ENCODE measurements around the gene BROX. TPM values are rescaled to one million over a fixed set of nuclear protein-coding genes. Genes with fewer than 3 reads are reported as not detected.

BROX gene
- total RNA-seq, 1 donor from 2014 or later = 34.6 TPM

- Mint-ChIP-seq H3K36me3 (ENCODE audit: low read depth) (peaks cover 9% of the 10 kb centered on the region), H3K4me3 (no peak overlapping the region), H3K27ac (peak overlapping the region; percentile 54), H3K27me3 (no peaks in the 10 kb centered on the region), H3K4me1 (peaks cover 56% of the 10 kb centered on the region), H3K9me3 (no peaks in the 10 kb centered on the region)
- no peak for ATAC-seq (ENCODE audit: low read depth)
- intact Hi-C loops (cut with micrococcal nuclease) = loop anchor here (1.0 to 5.0 kb wide), 3 partner anchors 17 to 62 kb away; no protein-coding TSS in a partner anchor
- ChIA-PET POLR2A (interaction anchor here (1.3 to 2.8 kb wide), 6 partner anchors 11 to 48 kb away, joined by 4 to 16 read pairs (median 6); partner anchors contain the start of gene FAM177B), CTCF (interaction anchor here (1.3 to 3.6 kb wide), 5 partner anchors 11 to 340 kb away, joined by 3 to 19 read pairs (median 4); partner anchors contain the start of gene FAM177B)
- DNase-seq = no peak
- no peak for TF ChIP-seq CTCF (IDR thresholded peaks at IDR 0.05)
These were observed 37.6 kb downstream of the BROX start for GRCh38 chr1:222749927-222750326.

- Mint-ChIP-seq H3K9me3 (no peaks in the 10 kb centered on the region), H3K27me3 (no peaks in the 10 kb centered on the region), H3K4me3 (peak overlapping the region; percentile 13), H3K27ac (peak overlapping the region; percentile 90), H3K36me3 (ENCODE audit: low read depth) (peaks cover 9% of the 10 kb centered on the region), H3K4me1 (peaks cover 62% of the 10 kb centered on the region)
- DNase-seq (no peak), ATAC-seq (ENCODE audit: low read depth) (peak; percentile 87)
- no peak for TF ChIP-seq CTCF (IDR thresholded peaks at IDR 0.05)
- ChIA-PET CTCF (interaction anchor here (0.8 to 3.6 kb wide), 6 partner anchors 12 to 339 kb away, joined by 3 to 19 read pairs (median 4); partner anchors contain the start of gene FAM177B), POLR2A (interaction anchor here (0.6 to 2.8 kb wide), 10 partner anchors 10 to 161 kb away, joined by 3 to 16 read pairs (median 5); partner anchors contain the start of genes AIDA, BROX, FAM177B and TAF1A)
- intact Hi-C loops (cut with micrococcal nuclease) = loop anchor here (1.0 to 5.0 kb wide), 4 partner anchors 16 to 62 kb away; no protein-coding TSS in a partner anchor
These were observed 38.3 kb downstream of the BROX start for GRCh38 chr1:222750651-222751050.

- Mint-ChIP-seq H3K27me3 (no peaks in the 10 kb centered on the region), H3K36me3 (ENCODE audit: low read depth) (peaks cover 8% of the 10 kb centered on the region), H3K9me3 (no peaks in the 10 kb centered on the region), H3K4me1 (peaks cover 67% of the 10 kb centered on the region), H3K27ac (peak overlapping the region; percentile 90), H3K4me3 (peak overlapping the region; percentile 13)
- ATAC-seq (ENCODE audit: low read depth) = peak; percentile 16
- no peak for DNase-seq
- ChIA-PET POLR2A (interaction anchor here (0.6 to 2.8 kb wide), 9 partner anchors 10 to 161 kb away, joined by 3 to 16 read pairs (median 5); partner anchors contain the start of genes AIDA, BROX and TAF1A), CTCF (interaction anchor here (0.8 to 3.6 kb wide), 5 partner anchors 12 to 330 kb away, joined by 3 to 19 read pairs (median 4); partner anchors contain the start of gene FAM177B)
- TF ChIP-seq CTCF (IDR thresholded peaks at IDR 0.05) = no peak
- intact Hi-C loops (cut with micrococcal nuclease) = loop anchor here (1.0 to 5.0 kb wide), 3 partner anchors 15 to 61 kb away; no protein-coding TSS in a partner anchor
These were observed 38.9 kb downstream of the BROX start for GRCh38 chr1:222751255-222751654.

- peak overlapping the region; percentile 61 for H3K27ac Mint-ChIP-seq
- ATAC-seq (ENCODE audit: low read depth) (no peak), DNase-seq (no peak)
- intact Hi-C loops (cut with micrococcal nuclease) = loop anchor here (5.0 kb wide), 1 partner anchor 58 kb away; no protein-coding TSS in a partner anchor
- peaks cover 3% of the 10 kb centered on the region for H3K36me3 Mint-ChIP-seq (ENCODE audit: low read depth)
- H3K9me3 Mint-ChIP-seq = no peaks in the 10 kb centered on the region
- H3K4me3 Mint-ChIP-seq = no peak overlapping the region
- H3K27me3 Mint-ChIP-seq = no peaks in the 10 kb centered on the region
- peaks cover 65% of the 10 kb centered on the region for H3K4me1 Mint-ChIP-seq
- ChIA-PET CTCF (interaction anchor here (1.1 kb wide), 1 partner anchor 16 kb away, joined by 3 read pairs; no protein-coding TSS in a partner anchor), POLR2A (interaction anchor here (0.6 to 1.3 kb wide), 5 partner anchors 17 to 56 kb away, joined by 3 to 11 read pairs (median 3); partner anchors contain the start of gene FAM177B)
- TF ChIP-seq CTCF (IDR thresholded peaks at IDR 0.05) = no peak
These were observed 42.2 kb downstream of the BROX start for GRCh38 chr1:222754366-222755139.

All from activated B cell treated with CpG ODN at 0.5 μM for 24 hours (primary cell).